Bronchial epithelial cell (primary cell): ENCODE data around the gene FOXC1. TPM values are rescaled to one million over a fixed set of nuclear protein-coding genes. Genes with fewer than 3 reads are reported as not detected.

Source experiments
- DNase-seq: peaks from one replicate; pipeline ENCODE4 v3.0.0-alpha.2; 2010; ENCODE audit warnings: low read depth
- FAIRE-seq: peaks from 2 replicates; lab custom pipeline; 2011; peaks lifted over from hg19 to GRCh38; lab: Jason Lieb, UNC
- H3K27me3 ChIP-seq: 2 replicates; pipeline ENCODE4 v1.5.1; 2011; ENCODE audit warnings: low read length; ENCODE audit not compliant: control insufficient read depth, insufficient read depth
- H3K36me3 ChIP-seq: 2 replicates; pipeline ENCODE4 v1.5.1; 2011; ENCODE audit warnings: low read length; ENCODE audit not compliant: control insufficient read depth, insufficient read depth
- H3K4me3 ChIP-seq: 2 replicates; pipeline ENCODE4 v1.5.1; 2011; ENCODE audit warnings: mild to moderate bottlenecking, low read depth, low read length, control low read depth
- total RNA-seq: library from RNA; depleted of rRNA; stranded (reverse); fragments of >200 nt; gene quantifications from 2 replicates; pipeline ENCODE4 v1.2.1, GENCODE V29; 2014
- TF ChIP-seq, protein P1 (sequence below): IDR thresholded peaks from 2 replicates; pipeline ENCODE4 v1.5.1; 2011; ENCODE audit warnings: mild to moderate bottlenecking, moderate library complexity, low read length, control low read depth, inconsistent platforms; ENCODE audit not compliant: insufficient read depth, severe bottlenecking

The FOXC1 gene
- total RNA-seq, 1 donor from 2014 or later = 3.7 TPM

- Histone ChIP-seq H3K4me3 (no peak overlapping the region), H3K36me3 (no peaks in the 10 kb centered on the region), H3K27me3 (no peaks in the 10 kb centered on the region)
- no peak for DNase-seq
- TF ChIP-seq, protein P1, sequence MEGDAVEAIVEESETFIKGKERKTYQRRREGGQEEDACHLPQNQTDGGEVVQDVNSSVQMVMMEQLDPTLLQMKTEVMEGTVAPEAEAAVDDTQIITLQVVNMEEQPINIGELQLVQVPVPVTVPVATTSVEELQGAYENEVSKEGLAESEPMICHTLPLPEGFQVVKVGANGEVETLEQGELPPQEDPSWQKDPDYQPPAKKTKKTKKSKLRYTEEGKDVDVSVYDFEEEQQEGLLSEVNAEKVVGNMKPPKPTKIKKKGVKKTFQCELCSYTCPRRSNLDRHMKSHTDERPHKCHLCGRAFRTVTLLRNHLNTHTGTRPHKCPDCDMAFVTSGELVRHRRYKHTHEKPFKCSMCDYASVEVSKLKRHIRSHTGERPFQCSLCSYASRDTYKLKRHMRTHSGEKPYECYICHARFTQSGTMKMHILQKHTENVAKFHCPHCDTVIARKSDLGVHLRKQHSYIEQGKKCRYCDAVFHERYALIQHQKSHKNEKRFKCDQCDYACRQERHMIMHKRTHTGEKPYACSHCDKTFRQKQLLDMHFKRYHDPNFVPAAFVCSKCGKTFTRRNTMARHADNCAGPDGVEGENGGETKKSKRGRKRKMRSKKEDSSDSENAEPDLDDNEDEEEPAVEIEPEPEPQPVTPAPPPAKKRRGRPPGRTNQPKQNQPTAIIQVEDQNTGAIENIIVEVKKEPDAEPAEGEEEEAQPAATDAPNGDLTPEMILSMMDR = no peak
- FAIRE-seq = no peak
Measured at GRCh38 chr6:1570848-1571247, 38.9 kb upstream of the FOXC1 start.

DNA sequence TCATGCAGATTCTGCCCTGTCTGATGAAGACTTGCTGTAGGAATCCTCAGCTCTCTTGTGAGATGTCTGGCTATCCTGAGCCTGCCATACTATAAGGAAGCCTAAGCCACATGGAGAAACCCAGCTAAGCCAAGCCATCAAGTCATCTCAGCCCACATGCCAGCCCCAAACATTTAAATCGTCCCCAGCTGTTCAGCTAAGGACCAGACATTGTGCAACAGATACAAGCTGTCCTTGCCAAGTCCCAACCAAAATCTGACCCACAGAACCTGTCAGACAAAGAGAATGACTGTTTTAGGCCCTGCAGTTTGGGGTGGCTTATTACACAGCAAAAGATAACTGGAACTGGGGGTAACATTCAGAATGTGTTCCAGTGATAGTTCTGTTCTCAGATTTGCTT is 36.8 kb upstream of the FOXC1 start:
- no peak for DNase-seq
- no peak for FAIRE-seq
- TF ChIP-seq, protein P1 = no peak
- Histone ChIP-seq H3K36me3 (no peaks in the 10 kb centered on the region), H3K4me3 (no peak overlapping the region), H3K27me3 (no peaks in the 10 kb centered on the region)

DNA sequence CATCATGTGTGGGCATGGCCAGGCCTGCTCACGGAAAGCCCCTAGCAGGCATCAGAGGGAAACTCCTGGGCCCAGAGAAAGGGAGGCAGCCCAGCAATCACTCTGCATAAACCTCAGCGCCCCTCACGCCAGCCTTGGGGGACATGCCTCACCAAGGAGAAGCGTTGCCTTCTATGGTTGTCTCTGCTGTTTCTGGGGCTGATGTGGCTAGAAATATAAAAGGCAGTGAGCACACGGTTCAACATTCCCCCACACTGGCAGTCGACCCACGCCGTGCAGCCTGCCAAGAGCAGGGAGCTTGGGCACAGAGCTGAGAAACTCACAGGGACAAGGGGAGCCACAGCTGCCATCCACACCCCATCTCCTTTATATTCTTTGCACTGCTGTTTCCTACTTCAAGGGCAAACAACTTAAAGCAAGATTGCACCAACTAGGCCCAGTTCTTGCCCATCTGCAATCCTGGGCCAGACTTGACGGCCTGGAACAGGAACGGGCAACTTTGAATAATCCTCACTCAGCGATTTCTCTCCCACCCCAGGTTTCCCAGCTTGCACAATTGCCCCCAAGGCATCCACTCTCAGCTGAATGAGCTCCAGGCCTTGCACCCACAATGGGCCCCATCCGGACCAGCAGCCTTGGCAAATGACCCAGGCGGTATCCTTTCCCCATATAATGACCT is 35.5 kb upstream of the FOXC1 start:
- TF ChIP-seq, protein P1 = no peak
- FAIRE-seq (no peak), DNase-seq (peak; percentile 30)
- Histone ChIP-seq H3K27me3 (no peaks in the 10 kb centered on the region), H3K4me3 (no peak overlapping the region), H3K36me3 (no peaks in the 10 kb centered on the region)

DNA sequence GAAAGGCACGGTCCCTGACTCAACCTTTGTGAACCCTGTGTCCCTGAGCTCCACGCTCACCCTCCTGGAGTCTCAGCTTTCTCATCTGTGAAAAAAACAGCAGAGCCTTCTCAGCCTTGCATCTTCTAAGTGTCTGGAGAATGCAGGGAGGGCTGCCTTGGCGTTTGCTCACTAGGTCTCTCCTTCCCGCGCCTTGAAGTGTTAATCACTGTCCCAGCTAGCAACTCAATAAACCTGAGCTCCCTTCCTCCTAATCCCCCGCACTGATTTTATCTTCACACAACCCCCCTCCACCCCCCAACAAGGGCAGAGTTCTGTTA is 34.9 kb upstream of the FOXC1 start:
- Histone ChIP-seq H3K27me3 (no peaks in the 10 kb centered on the region), H3K36me3 (no peaks in the 10 kb centered on the region), H3K4me3 (no peak overlapping the region)
- no peak for FAIRE-seq
- TF ChIP-seq, protein P1 = no peak
- no peak for DNase-seq

GRCh38 chr6:1575210-1576041 is 34.3 kb upstream of the FOXC1 start:
- Histone ChIP-seq H3K36me3 (no peaks in the 10 kb centered on the region), H3K4me3 (no peak overlapping the region), H3K27me3 (no peaks in the 10 kb centered on the region)
- FAIRE-seq = no peak
- no peak for DNase-seq
- TF ChIP-seq, protein P1 = no peak

DNA sequence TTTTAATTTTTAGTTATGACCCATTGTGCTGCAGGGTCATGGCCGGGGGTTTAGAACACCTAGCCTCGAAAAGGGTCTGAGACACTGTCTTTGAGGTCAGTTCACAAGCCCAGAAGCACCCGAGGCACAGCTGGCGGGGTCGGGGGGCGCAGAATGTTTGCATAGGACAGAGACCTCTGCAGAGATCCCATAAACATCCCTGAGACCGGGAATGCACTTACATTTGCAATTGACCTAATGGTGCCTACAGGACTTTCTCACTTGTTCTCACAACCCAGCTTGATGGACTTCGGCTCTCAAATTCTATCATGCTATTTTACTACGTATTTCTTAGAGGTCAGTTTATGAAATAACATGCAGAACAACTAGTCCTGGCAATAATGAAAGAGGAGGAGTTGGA is 33.5 kb upstream of the FOXC1 start:
- Histone ChIP-seq H3K27me3 (no peaks in the 10 kb centered on the region), H3K36me3 (no peaks in the 10 kb centered on the region), H3K4me3 (no peak overlapping the region)
- FAIRE-seq (no peak), DNase-seq (no peak)
- TF ChIP-seq, protein P1 = no peak
